A549 (cell line): ENCODE data around the gene TMEM185B.

Experiments
- CHD2 ChIP-seq: fragments of 150-350 bp; IDR thresholded peaks from 2 replicates; pipeline ENCODE4 v1.6.1; 2014; ENCODE audit warnings: low read length; ENCODE audit not compliant: partially characterized antibody
- EP300 ChIP-seq, 2 experiments: fragments of >200 bp; sonication (Bioruptor Twin); formaldehyde crosslinking; IDR thresholded peaks; 2 replicates in 1 of 2; 3 replicates in 1 of 2; pipeline ENCODE4 v1.6.1; 2016 to 2017
- ESRRA ChIP-seq: fragments of 150-350 bp; IDR thresholded peaks from 2 replicates; pipeline ENCODE4 v1.6.1; 2014; ENCODE audit warnings: mild to moderate bottlenecking, low read length, borderline replicate concordance
- JUNB ChIP-seq: fragments of >200 bp; sonication (Bioruptor Twin); formaldehyde crosslinking; IDR thresholded peaks from 2 replicates; pipeline ENCODE4 v1.6.1; 2016
- MYC ChIP-seq: IDR thresholded peaks from 2 replicates; pipeline ENCODE4 v1.6.1; 2012; ENCODE audit warnings: mild to moderate bottlenecking, inconsistent platforms, low read length, improper control_type of control experiment, borderline replicate concordance
- RFX5 ChIP-seq: fragments of 450-650 bp; IDR thresholded peaks from 2 replicates; pipeline ENCODE4 v1.7.1; 2014; ENCODE audit warnings: antibody characterized with exemption, mild to moderate bottlenecking, moderate library complexity
- TF ChIP-seq, protein P1 (sequence below): fragments of >200 bp; sonication (Bioruptor Twin); formaldehyde crosslinking; IDR thresholded peaks from 3 replicates; pipeline ENCODE4 v1.5.1; 2016
- TF ChIP-seq, protein P2 (sequence below): IDR thresholded peaks from 2 replicates; pipeline ENCODE4 v1.6.1; 2012
- TF ChIP-seq, protein P3 (sequence below): fragments of 200-600 bp; sonication (generic); IDR thresholded peaks from 2 replicates; pipeline ENCODE4 v1.6.1; 2016; ENCODE audit warnings: antibody characterized with exemption, mild to moderate bottlenecking, moderate library complexity

DNA sequence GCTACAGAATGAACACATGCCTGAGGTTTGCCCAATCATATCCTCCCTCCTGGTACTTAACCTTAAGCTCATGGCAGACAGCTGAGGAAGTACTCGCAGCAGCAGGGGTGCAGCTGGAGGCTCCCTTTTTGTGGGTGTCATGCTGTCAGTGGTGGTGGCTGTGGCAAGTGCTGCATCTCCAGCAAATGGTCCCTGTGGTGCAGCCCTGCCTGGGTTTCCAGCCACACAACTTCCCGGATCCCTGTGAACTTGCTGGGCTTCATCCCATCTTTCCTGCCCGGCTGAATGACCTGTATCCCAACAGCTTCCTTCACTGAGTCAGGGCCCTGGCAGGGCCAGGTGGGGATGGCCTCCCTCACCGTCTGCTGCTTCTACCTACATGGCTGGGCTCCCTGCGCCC lies 5.0 kb downstream of the TMEM185B start:
- TF ChIP-seq, protein P1, sequence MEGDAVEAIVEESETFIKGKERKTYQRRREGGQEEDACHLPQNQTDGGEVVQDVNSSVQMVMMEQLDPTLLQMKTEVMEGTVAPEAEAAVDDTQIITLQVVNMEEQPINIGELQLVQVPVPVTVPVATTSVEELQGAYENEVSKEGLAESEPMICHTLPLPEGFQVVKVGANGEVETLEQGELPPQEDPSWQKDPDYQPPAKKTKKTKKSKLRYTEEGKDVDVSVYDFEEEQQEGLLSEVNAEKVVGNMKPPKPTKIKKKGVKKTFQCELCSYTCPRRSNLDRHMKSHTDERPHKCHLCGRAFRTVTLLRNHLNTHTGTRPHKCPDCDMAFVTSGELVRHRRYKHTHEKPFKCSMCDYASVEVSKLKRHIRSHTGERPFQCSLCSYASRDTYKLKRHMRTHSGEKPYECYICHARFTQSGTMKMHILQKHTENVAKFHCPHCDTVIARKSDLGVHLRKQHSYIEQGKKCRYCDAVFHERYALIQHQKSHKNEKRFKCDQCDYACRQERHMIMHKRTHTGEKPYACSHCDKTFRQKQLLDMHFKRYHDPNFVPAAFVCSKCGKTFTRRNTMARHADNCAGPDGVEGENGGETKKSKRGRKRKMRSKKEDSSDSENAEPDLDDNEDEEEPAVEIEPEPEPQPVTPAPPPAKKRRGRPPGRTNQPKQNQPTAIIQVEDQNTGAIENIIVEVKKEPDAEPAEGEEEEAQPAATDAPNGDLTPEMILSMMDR, result no peak
- TF ChIP-seq, protein P2, sequence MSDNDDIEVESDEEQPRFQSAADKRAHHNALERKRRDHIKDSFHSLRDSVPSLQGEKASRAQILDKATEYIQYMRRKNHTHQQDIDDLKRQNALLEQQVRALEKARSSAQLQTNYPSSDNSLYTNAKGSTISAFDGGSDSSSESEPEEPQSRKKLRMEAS, result no peak
- TF ChIP-seq JUNB, result no peak
- TF ChIP-seq EP300 (IDR thresholded peaks at IDR 0.05), result no peak
- no peak for TF ChIP-seq ESRRA
- TF ChIP-seq, protein P3, sequence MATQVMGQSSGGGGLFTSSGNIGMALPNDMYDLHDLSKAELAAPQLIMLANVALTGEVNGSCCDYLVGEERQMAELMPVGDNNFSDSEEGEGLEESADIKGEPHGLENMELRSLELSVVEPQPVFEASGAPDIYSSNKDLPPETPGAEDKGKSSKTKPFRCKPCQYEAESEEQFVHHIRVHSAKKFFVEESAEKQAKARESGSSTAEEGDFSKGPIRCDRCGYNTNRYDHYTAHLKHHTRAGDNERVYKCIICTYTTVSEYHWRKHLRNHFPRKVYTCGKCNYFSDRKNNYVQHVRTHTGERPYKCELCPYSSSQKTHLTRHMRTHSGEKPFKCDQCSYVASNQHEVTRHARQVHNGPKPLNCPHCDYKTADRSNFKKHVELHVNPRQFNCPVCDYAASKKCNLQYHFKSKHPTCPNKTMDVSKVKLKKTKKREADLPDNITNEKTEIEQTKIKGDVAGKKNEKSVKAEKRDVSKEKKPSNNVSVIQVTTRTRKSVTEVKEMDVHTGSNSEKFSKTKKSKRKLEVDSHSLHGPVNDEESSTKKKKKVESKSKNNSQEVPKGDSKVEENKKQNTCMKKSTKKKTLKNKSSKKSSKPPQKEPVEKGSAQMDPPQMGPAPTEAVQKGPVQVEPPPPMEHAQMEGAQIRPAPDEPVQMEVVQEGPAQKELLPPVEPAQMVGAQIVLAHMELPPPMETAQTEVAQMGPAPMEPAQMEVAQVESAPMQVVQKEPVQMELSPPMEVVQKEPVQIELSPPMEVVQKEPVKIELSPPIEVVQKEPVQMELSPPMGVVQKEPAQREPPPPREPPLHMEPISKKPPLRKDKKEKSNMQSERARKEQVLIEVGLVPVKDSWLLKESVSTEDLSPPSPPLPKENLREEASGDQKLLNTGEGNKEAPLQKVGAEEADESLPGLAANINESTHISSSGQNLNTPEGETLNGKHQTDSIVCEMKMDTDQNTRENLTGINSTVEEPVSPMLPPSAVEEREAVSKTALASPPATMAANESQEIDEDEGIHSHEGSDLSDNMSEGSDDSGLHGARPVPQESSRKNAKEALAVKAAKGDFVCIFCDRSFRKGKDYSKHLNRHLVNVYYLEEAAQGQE, result no peak
- no peak for TF ChIP-seq MYC
- TF ChIP-seq CHD2, result no peak
- TF ChIP-seq RFX5, result no peak
